Germinal center (tissue), 1 donor: ENCODE data around the gene HLF.
A peak's percentile ranks its signal among the peaks of the same experiment; 100 is the strongest.

Source experiments
- DNase-seq: peaks from one replicate; pipeline ENCODE4 v3.0.0; 2012; ENCODE audit warnings: mixed read lengths, low spot score

Gene HLF

GRCh38 chr17:55354941-55355340, 90.2 kb downstream of the HLF start:
- no peak for DNase-seq

- DNase-seq, result peak; percentile 71
Observed at GRCh38 chr17:55356434-55357328, 91.9 kb downstream of the HLF start.

GRCh38 chr17:55360971-55361370, 96.2 kb downstream of the HLF start:
- no peak for DNase-seq

DNA sequence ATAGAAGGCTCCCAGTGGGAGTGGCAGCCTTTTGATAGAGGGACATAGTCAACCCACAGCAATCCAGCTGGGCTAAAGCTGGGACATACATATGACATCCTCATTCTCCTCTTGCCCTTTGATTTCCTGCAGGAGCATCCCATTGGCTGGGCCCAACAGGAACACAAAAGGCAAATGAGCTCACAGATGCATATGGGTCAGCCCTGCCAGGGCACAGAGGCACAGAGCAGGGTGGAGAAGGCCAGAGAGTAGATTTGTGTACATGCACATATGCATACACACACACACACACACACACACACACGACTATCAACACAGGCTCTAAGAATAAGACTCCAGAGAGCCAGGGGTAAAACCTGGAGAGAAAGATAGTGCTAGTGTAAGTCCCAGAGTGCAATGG, 98.3 kb downstream of the HLF start:
- no peak for DNase-seq

GRCh38 chr17:55366020-55366481, 101.3 kb downstream of the HLF start:
- no peak for DNase-seq

- DNase-seq, result no peak
Observed at GRCh38 chr17:55368706-55369105, 103.9 kb downstream of the HLF start.
